ENCODE results near the gene CAPSL. TPM values are rescaled to one million over a fixed set of nuclear protein-coding genes. Genes with fewer than 3 reads are reported as not detected.

CAPSL gene
- total and polyA plus RNA-seq, 2 experiments from 2014 or later = 0.73 TPM; not detected in 1

- no peak overlapping the region for H3K4me2 ChIP-seq
- H2AFZ ChIP-seq = no peak overlapping the region
- no peaks in the 10 kb centered on the region for H3K27me3 Mint-ChIP-seq (ENCODE audit: insufficient read depth, low read depth, poor library complexity)
- no peak overlapping the region for H3K27ac Mint-ChIP-seq
- H3K36me3 ChIP-seq (ENCODE audit: insufficient read depth) = no peaks in the 10 kb centered on the region
- H3K27me3 ChIP-seq (ENCODE audit: insufficient read depth) = no peaks in the 10 kb centered on the region
- H3K4me1 Mint-ChIP-seq = no peaks in the 10 kb centered on the region
- ATAC-seq = no peak
- no peaks in the 10 kb centered on the region for H3K4me1 ChIP-seq (ENCODE audit: insufficient read depth)
- H3F3A ChIP-seq (replicated peaks; ENCODE audit: low read depth) = no peaks in the 10 kb centered on the region
- TF ChIP-seq ZNF331 (CRISPR knock-in tag; IDR thresholded peaks at IDR 0.05; ENCODE audit: low read depth) (no peak), CTCF (conservative IDR thresholded peaks at IDR 0.05; ENCODE audit: low read depth in 2 of 2) (no peak), ZNF114 (CRISPR knock-in tag; IDR thresholded peaks at IDR 0.05) (no peak), EZH2 (IDR thresholded peaks at IDR 0.05; ENCODE audit: low read depth, unreplicated experiment) (no peak), POLR2AphosphoS5 (IDR thresholded peaks at IDR 0.05; ENCODE audit: low read depth) (no peak), STAT1 (IDR thresholded peaks at IDR 0.05; ENCODE audit: unreplicated experiment) (no peak), REST (IDR thresholded peaks at IDR 0.05; ENCODE audit: unreplicated experiment) (no peak), ETS1 (IDR thresholded peaks at IDR 0.05) (no peak), ZNF462 (CRISPR knock-in tag; IDR thresholded peaks at IDR 0.05) (no peak)
- H4K20me1 ChIP-seq (replicated peaks; ENCODE audit: insufficient read depth) = no peaks in the 10 kb centered on the region
- peaks cover 26% of the 10 kb centered on the region for H3K9me2 ChIP-seq (ENCODE audit: insufficient read depth)
- DNase-seq (ENCODE audit: low spot score) = no peak
- no peaks in the 10 kb centered on the region for H3K9me3 Mint-ChIP-seq
- H3K4me3 Mint-ChIP-seq = no peak overlapping the region
- no peaks in the 10 kb centered on the region for H3K79me2 ChIP-seq (replicated peaks; ENCODE audit: insufficient read depth)
- no peak overlapping the region for H3K4me3 ChIP-seq
- H3K27ac ChIP-seq (ENCODE audit: low read depth) = no peak overlapping the region
- no peaks in the 10 kb centered on the region for H3K36me3 Mint-ChIP-seq (ENCODE audit: low read depth)
These were observed 62.0 kb downstream of the CAPSL start for GRCh38 chr5:35876454-35876853.
